Prostate gland (tissue), 2 donors: Measurements from ENCODE around the gene ANO2.

Source experiments
- CTCF ChIP-seq, 4 experiments: fragments of 200-600 bp in 2 of 4; fragments of 450-650 bp in 2 of 4; sonication (generic) in 2 of 4; IDR thresholded peaks; 1 replicate in 3 of 4; 2 replicates in 1 of 4; pipeline ENCODE4 v1.5.1; 2016 to 2019; ENCODE audit warnings: antibody characterized with exemption in 4 of 4, mild to moderate bottlenecking in 2 of 4, moderate library complexity in 2 of 4
- POLR2A ChIP-seq: fragments of 450-650 bp; IDR thresholded peaks from one replicate; pipeline ENCODE4 v1.6.1; 2016; ENCODE audit warnings: antibody characterized with exemption, mild to moderate bottlenecking

GRCh38 chr12:5650281-5650680 is 294.8 kb downstream of the ANO2 start:
- TF ChIP-seq CTCF (IDR thresholded peaks at IDR 0.05) (no peak), POLR2A (no peak)
